PC-3 (cell line): ENCODE results near the gene ANKZF1.

ENCODE experiments used
- EZH2 ChIP-seq: fragments of 300-600 bp; sonication (generic); IDR thresholded peaks from one replicate; pipeline ENCODE4 v1.6.1; 2017; ENCODE audit warnings: antibody characterized with exemption, mild to moderate bottlenecking, low read length; ENCODE audit not compliant: unreplicated experiment
- EZH2phosphoT487 ChIP-seq: fragments of 300-600 bp; sonication (generic); IDR thresholded peaks from 2 replicates; pipeline ENCODE4 v1.6.1; 2018; ENCODE audit warnings: mild to moderate bottlenecking, antibody characterized with exemption, low read length, borderline replicate concordance
- TF ChIP-seq, protein P1 (sequence below): fragments of 300-600 bp; sonication (generic); conservative IDR thresholded peaks from 2 replicates; pipeline ENCODE4 v1.5.1; 2017; ENCODE audit warnings: antibody characterized with exemption, low read depth, mild to moderate bottlenecking, low read length

DNA sequence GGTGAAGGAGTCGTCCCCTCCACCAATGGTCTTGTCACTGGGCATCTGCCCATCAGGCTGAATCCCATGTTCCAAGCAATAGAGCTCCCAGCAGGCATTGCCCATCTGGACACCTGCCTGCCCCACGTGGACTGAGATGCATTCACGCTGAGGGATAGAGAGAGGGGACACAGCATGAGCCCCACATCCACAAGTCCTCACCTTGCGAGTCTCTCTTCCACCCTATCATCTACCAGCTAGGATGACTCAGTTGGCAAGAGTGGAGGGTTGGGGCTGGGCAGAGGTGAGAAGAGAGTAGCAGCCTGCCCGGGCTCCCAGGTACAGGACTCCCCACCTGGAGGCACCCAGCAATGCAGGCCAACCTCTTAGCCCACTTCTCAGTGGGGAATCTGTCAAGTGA lies 22.5 kb downstream of the ANKZF1 start:
- TF ChIP-seq, protein P1, sequence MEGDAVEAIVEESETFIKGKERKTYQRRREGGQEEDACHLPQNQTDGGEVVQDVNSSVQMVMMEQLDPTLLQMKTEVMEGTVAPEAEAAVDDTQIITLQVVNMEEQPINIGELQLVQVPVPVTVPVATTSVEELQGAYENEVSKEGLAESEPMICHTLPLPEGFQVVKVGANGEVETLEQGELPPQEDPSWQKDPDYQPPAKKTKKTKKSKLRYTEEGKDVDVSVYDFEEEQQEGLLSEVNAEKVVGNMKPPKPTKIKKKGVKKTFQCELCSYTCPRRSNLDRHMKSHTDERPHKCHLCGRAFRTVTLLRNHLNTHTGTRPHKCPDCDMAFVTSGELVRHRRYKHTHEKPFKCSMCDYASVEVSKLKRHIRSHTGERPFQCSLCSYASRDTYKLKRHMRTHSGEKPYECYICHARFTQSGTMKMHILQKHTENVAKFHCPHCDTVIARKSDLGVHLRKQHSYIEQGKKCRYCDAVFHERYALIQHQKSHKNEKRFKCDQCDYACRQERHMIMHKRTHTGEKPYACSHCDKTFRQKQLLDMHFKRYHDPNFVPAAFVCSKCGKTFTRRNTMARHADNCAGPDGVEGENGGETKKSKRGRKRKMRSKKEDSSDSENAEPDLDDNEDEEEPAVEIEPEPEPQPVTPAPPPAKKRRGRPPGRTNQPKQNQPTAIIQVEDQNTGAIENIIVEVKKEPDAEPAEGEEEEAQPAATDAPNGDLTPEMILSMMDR = no peak
- no peak for TF ChIP-seq EZH2
- TF ChIP-seq EZH2phosphoT487 = no peak
